ENCODE results near the gene BMERB1. TPM values are rescaled to one million over a fixed set of nuclear protein-coding genes. Genes with fewer than 3 reads are reported as not detected.
"Not testable (repeated sequence)": the region's sequence is repeated elsewhere in the genome, so short reads cannot be mapped to it uniquely, and the experiment has no call there.

BMERB1 gene
- total RNA-seq, 2 donors from 2014 or later = 22.3 to 30.7 TPM

DNA sequence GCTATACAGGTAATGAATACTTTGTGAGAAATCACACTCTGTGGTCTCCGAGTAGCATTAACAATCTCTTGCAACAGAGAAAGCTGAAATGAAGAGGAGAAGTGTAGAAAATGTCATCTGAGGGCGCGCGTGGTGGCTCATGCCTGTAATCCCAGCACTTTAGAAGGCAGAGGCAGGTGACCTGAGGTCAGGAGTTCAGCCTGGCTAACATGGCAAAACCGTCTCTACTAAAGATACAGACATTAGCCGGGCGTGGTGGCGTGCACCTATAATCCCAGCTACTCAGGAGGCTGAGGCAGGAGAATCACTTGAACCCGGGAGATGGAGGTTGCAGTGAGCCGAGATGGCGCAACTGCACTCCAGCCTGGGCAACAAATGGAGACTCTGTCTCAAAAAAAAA lies 20.5 kb downstream of the BMERB1 start:
- not testable (repeated sequence) for DNase-seq; ATAC-seq (replicated peaks in 1 of 2); H3K4me1 Mint-ChIP-seq (ENCODE audit: low read depth); H3K27ac Mint-ChIP-seq; H3K4me3 Mint-ChIP-seq; H3K9me3 Mint-ChIP-seq; H3K36me3 Mint-ChIP-seq (ENCODE audit: insufficient read depth in 2 of 2); H3K27me3 Mint-ChIP-seq (ENCODE audit: low read depth)

DNA sequence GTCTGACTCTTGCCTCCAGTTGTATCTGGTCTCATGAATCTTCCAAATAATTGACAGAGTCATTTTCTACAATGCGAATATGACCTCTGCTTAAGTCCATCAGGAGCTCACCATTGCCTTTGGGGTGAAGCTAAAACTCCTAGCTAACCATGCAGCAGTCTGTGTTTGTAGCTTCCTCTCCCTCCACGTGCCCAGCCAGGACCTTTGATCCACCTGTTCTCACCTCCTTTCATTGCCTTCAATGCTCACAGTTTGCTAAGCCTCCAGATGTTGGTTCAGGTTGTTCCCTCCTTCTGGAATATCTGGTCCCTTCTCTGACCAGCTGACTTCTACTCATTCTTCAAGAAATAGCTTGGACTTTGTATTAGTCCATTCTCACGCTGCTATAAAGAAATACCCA lies 23.0 kb downstream of the BMERB1 start:
- Mint-ChIP-seq H3K27me3 (ENCODE audit: low read depth) (peaks cover 12% of the 10 kb centered on the region), H3K36me3 (ENCODE audit: insufficient read depth in 2 of 2) (no peaks in the 10 kb centered on the region), H3K4me3 (no peak overlapping the region), H3K9me3 (no peaks in the 10 kb centered on the region), H3K4me1 (ENCODE audit: low read depth) (no peaks in the 10 kb centered on the region), H3K27ac (no peak overlapping the region)
- ATAC-seq (replicated peaks in 1 of 2) (no peak), DNase-seq (no peak)

DNA sequence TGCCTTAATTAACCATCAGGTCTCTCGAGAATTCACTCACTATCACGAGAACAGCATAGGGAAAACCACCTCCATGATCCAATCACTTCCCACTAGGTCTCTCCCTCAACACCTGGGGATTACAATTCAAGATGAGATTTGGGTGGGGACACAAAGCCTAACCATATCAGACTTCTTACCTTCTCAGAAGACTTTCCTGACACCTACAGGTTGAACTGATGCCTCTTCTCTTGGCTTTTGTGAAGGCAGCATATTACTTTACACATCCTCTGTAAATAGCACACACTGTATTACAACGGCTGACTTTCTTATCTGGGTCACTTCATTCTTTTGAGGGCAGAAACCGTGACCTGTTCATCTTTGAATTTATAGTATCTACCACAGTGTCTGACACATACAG lies 23.6 kb downstream of the BMERB1 start:
- ATAC-seq (replicated peaks in 1 of 2) = no peak
- H3K27ac Mint-ChIP-seq = no peak overlapping the region
- no peak overlapping the region for H3K4me3 Mint-ChIP-seq
- peaks cover 12% of the 10 kb centered on the region for H3K27me3 Mint-ChIP-seq (ENCODE audit: low read depth)
- no peak for DNase-seq
- no peaks in the 10 kb centered on the region for H3K36me3 Mint-ChIP-seq (ENCODE audit: insufficient read depth in 2 of 2)
- no peaks in the 10 kb centered on the region for H3K4me1 Mint-ChIP-seq (ENCODE audit: low read depth)
- no peaks in the 10 kb centered on the region for H3K9me3 Mint-ChIP-seq

DNA sequence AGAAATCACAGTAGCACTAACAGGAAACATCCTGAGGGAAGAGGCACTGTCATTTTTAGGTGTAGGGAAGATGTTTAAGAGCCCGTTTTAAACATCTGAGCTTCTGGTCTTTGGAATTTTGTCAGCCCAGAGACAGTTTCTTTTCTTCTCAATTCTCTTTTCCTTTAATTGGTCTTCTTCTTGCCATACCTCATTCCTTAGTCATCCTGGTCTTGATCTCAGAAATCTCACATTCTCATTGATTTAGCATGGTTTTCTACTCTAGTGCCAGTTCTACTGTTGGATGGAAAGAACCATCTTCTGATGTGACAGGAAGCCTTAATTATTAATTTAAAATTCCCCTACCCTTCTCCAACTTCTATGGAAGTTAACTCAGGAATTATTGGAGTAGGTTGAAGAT lies 25.4 kb downstream of the BMERB1 start:
- Mint-ChIP-seq H3K4me1 (ENCODE audit: low read depth) (no peaks in the 10 kb centered on the region), H3K4me3 (no peak overlapping the region), H3K27me3 (ENCODE audit: low read depth) (peaks cover 12% of the 10 kb centered on the region), H3K9me3 (no peaks in the 10 kb centered on the region), H3K27ac (no peak overlapping the region), H3K36me3 (ENCODE audit: insufficient read depth in 2 of 2) (no peaks in the 10 kb centered on the region)
- no peak for DNase-seq
- no peak for ATAC-seq (replicated peaks in 1 of 2)

DNA sequence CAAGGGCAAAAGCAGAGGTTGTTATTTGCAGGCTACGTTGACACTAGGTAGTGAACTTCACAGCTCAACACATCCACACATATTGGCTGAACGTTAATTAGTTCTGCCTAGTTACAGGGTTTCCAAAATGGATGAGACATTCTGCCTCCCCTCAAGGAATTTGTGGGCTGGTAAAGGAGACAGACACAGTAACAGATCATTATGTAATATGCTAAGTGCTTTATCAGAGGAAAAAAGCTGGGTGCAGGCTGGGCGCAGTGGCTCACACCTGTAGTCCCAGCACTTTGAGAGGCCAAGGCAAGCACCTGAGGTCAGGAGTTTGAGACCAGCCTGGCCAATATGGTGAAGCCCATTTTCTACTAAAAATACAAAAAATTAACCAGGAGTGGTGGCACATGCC lies 26.2 kb downstream of the BMERB1 start:
- peaks cover 12% of the 10 kb centered on the region for H3K27me3 Mint-ChIP-seq (ENCODE audit: low read depth)
- H3K36me3 Mint-ChIP-seq (ENCODE audit: insufficient read depth in 2 of 2) = no peaks in the 10 kb centered on the region
- H3K4me3 Mint-ChIP-seq = no peak overlapping the region
- no peaks in the 10 kb centered on the region for H3K9me3 Mint-ChIP-seq
- no peak for DNase-seq
- no peak for ATAC-seq (replicated peaks in 1 of 2)
- no peaks in the 10 kb centered on the region for H3K4me1 Mint-ChIP-seq (ENCODE audit: low read depth)
- H3K27ac Mint-ChIP-seq = no peak overlapping the region

DNA sequence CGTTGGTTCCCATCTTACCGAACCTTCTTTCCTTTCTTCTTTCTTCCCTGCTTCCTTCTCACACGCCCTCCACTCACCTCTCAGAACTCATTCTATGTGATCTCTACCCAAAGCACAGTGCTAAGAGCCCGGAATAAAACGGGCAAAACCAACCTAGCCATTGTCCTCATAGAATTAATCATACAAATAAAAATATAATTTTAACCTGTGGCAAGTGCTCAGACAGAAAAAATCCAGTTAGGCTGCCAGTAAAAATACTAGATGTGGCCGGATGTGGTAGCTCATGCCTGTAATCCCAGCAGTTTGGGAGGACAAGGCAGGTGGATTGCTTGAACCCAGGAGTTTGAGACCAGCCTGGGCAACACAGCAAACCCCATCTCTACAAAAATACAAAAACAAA lies 27.0 kb downstream of the BMERB1 start:
- Mint-ChIP-seq H3K27ac (no peak overlapping the region), H3K36me3 (ENCODE audit: insufficient read depth in 2 of 2) (no peaks in the 10 kb centered on the region), H3K4me3 (no peak overlapping the region), H3K4me1 (ENCODE audit: low read depth) (no peaks in the 10 kb centered on the region), H3K9me3 (no peaks in the 10 kb centered on the region), H3K27me3 (ENCODE audit: low read depth) (peaks cover 12% of the 10 kb centered on the region)
- no peak for ATAC-seq (replicated peaks in 1 of 2)
- no peak for DNase-seq

DNA sequence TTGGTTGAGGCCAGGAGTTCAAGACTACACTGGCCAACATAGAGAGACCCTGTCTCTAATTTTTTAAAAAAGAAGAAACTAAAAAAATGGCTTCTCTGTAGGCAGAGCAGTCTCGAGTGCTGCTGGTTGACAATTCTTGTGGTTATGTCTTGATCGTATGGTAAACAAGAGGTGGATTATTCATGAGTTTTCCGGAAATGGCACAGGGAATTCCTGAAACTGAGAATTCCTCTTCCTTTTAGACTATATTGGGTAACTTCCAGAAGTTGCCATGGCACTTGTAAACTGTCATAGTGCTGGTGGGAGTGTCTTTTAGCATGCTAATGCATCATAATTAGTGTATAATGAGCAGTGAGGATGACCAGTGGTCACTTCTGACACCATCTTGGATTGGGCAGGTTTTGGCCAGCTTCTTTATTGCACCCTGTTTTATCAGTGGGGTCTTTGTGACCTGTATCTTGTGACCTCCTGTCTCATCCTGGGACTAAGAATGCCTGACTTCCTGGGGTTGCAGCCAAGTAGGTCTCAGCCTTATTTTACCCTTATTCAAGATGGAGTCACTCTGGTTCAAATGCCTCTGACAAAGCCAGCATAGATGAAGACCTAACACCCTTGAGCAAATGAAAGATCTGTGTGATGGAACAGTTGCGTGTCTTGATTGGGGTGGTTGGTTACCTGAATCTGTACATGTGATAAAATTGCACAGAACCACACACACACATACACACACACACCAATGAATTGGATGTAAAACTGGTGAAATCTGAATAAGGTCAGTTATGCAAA lies 30.2 kb downstream of the BMERB1 start:
- DNase-seq (no peak), ATAC-seq (replicated peaks in 1 of 2) (no peak)
- Mint-ChIP-seq H3K27ac (no peak overlapping the region), H3K9me3 (no peaks in the 10 kb centered on the region), H3K27me3 (ENCODE audit: low read depth) (peaks cover 7% of the 10 kb centered on the region), H3K4me3 (no peak overlapping the region), H3K4me1 (ENCODE audit: low read depth) (no peaks in the 10 kb centered on the region), H3K36me3 (ENCODE audit: insufficient read depth in 2 of 2) (peaks cover 0 to 4% of the 10 kb centered on the region in 2 donors)

DNA sequence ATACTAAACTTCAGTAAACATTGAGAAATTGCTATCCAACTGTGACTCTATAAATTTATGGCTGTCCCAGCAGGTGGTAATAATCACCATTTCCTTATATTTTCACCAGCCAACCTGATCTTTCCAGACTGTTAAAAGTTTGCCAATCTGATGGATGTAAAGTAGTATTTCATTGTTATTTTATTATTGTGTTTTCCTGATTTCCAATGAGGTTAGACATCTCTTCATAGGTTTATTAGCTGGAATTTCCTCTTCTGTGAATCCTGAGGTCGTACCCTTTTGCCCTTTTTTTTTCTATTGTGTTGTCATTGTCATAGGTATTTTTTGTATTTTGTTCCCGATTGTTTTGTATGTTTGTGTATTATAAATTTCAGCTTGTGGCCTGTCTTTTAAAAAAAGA lies 31.7 kb downstream of the BMERB1 start:
- peaks cover 0 to 4% of the 10 kb centered on the region in 2 donors for H3K36me3 Mint-ChIP-seq (ENCODE audit: insufficient read depth in 2 of 2)
- H3K4me3 Mint-ChIP-seq = no peak overlapping the region
- no peak for ATAC-seq (replicated peaks in 1 of 2)
- H3K4me1 Mint-ChIP-seq (ENCODE audit: low read depth) = no peaks in the 10 kb centered on the region
- peak overlapping the region; percentile 35 for H3K27ac Mint-ChIP-seq
- no peaks in the 10 kb centered on the region for H3K27me3 Mint-ChIP-seq (ENCODE audit: low read depth)
- no peaks in the 10 kb centered on the region for H3K9me3 Mint-ChIP-seq
- no peak for DNase-seq

DNA sequence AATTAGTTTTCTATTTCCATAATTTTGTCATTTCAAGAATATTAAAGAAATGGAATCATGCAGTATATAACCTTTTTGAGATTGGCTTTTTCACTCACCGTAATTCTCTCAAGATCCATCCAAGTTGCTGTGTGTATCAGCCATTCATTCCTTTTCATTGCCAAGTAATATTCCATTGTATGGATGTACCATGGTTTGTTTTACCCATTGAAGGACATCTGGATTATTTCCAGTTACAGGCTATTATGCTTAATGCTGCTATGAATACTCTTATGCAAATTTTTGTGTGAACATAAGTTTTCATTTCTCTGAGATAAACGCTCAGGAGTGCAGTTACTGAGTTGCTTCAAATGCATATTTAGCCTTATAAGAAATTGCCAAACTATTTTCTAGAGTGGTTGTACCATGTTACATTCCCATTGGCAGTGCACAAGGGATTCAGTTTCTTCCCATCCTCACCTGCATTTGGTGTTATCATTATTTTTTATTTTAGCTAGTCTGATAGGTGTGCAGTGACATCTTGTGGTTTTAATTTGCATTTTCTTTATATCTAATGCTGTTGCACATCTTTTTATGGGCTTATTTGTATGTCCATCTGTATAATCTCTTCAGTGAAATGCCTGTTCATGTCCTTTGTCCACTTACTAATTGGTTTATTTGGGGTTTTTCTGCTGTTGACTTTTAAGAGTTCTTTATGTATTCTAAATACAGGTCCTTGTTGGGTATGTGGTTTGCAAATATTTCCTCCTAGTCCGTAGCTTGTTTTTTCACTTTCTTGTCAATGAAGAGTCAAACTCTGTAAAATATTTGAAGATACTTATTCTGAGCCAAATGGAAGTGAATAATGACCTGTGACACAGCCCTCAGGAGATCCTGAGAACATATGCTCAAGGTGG lies 32.7 kb downstream of the BMERB1 start:
- Mint-ChIP-seq H3K9me3 (no peaks in the 10 kb centered on the region), H3K27me3 (ENCODE audit: low read depth) (no peaks in the 10 kb centered on the region), H3K4me3 (no peak overlapping the region), H3K27ac (no peak overlapping the region), H3K4me1 (ENCODE audit: low read depth) (no peaks in the 10 kb centered on the region), H3K36me3 (ENCODE audit: insufficient read depth in 2 of 2) (peaks cover 0 to 4% of the 10 kb centered on the region in 2 donors)
- DNase-seq (no peak), ATAC-seq (replicated peaks in 1 of 2) (no peak)

DNA sequence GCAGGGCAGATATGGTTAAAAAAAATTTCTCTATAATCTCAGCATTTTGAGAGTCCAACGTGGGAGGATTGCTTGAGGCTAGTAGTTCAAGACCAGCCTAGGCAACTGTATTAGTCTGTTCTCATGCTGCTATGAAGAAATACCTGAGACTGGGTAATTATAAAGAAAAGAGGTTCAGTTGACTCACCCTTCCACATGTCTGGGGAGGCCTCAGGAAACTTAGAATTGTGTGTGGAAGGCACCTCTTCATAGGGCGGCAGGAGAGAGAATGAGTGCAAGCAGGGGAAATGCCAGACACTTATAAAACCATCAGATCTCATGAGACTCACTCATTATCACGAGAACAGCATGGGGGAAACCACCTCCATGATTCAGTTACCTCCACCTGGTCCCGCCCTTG lies 42.6 kb downstream of the BMERB1 start:
- DNase-seq = not testable (repeated sequence)
- peak overlapping the region in 1 of 2 donors; percentile 42 for H3K4me3 Mint-ChIP-seq

DNA sequence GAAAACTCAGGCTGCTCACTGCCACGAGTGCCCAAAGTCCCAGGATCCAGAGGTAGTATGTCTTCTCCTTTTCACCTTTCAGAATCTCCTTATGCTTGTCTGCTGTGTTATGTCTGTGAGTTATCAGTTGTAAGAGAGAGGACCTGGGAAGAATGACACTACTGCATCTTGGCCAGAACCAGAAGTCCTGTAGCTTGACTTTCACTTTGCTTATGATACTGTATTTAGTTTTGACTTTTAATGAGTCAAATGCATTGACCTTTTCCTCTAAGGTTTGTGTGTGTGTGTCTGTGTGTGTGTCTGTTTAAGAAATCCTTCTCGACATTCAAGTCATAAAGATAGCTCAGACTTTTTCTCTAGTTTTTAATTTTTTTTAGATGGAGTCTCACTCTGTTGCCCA lies 43.4 kb downstream of the BMERB1 start:
- Mint-ChIP-seq H3K4me3 (peak overlapping the region; percentile 21 to 35), H3K27ac (no peak overlapping the region), H3K36me3 (ENCODE audit: insufficient read depth in 2 of 2) (peaks cover 6 to 10% of the 10 kb centered on the region in 2 donors), H3K9me3 (peaks cover 4 to 6% of the 10 kb centered on the region in 2 donors), H3K27me3 (ENCODE audit: low read depth) (no peaks in the 10 kb centered on the region), H3K4me1 (ENCODE audit: low read depth) (peaks cover 31% of the 10 kb centered on the region)
- peak; percentile 49 to 80 for ATAC-seq (replicated peaks in 1 of 2)
- DNase-seq = no peak

More for the DNA sequence above, 42.6 kb downstream of the BMERB1 start:
- H3K27ac Mint-ChIP-seq = peak overlapping the region; percentile 57
- not testable (repeated sequence) for H3K27me3 Mint-ChIP-seq (ENCODE audit: low read depth); ATAC-seq (replicated peaks in 1 of 2); H3K9me3 Mint-ChIP-seq; H3K36me3 Mint-ChIP-seq (ENCODE audit: insufficient read depth in 2 of 2)
- peaks cover 22% of the 10 kb centered on the region for H3K4me1 Mint-ChIP-seq (ENCODE audit: low read depth)

DNA sequence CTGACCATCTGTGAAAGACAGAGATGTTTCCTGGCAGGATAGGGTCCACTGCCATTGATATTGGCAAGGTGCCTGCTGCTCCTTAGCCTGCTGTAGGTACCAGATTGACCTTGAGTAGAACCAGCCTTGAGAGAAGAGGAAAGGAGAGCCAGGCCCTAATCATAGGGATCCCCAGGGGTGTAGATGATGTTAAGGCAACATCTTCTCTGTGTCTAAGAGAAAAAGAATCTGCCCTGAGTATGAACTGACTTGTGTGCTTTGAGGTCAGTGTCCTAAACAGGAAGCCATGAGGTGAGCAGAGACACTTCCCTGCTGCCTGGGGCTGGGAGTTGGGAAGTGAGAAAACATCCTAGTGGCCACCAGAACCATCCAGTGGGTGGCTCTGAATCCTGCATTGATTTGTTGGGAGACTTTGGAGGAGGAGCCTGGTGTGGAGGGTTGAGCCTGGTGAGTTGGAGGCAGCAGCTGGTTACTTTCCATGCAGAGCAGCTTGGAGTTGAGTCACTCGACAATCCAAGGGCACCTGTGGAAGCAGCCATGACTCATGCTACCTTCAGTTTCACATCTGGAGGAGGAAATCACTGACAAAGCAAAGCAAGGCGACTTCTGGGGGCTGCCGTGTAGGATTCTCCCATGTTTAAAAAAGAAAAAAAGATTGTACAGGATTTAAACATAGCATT lies 47.8 kb downstream of the BMERB1 start:
- Mint-ChIP-seq H3K9me3 (no peaks in the 10 kb centered on the region), H3K4me3 (peak overlapping the region; percentile 9 to 25), H3K27me3 (ENCODE audit: low read depth) (no peaks in the 10 kb centered on the region), H3K4me1 (ENCODE audit: low read depth) (peaks cover 31% of the 10 kb centered on the region), H3K36me3 (ENCODE audit: insufficient read depth in 2 of 2) (peaks cover 2 to 3% of the 10 kb centered on the region in 2 donors), H3K27ac (peak overlapping the region; percentile 67)
- ATAC-seq (replicated peaks in 1 of 2) = peak; percentile 89 to 92
- DNase-seq = peak; percentile 25 to 50

DNA sequence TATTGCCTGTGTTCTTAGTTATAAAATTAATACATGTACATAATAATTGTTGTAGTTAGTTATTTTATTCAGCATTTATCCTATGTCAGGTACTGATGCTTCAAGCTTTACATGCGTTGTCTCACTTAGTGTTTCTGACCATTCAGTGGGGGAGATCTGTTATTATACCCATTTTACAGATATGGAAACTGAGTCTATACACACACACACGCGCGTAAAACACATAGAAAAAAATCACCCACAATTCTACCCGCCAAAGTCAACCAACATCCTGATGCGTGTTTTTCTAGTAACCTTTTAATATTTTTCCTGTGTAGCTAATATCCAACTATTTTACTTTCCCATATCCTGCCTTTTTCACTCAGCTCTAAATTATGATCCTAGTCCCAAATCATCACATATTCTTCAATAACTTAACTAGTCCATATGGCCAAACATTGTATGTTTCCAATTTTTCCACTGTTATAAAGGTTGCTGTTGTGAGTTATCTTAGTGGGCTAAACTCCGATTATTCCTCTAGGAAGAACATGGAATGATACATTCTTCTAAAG lies 48.4 kb downstream of the BMERB1 start:
- no peak for ATAC-seq (replicated peaks in 1 of 2)
- Mint-ChIP-seq H3K36me3 (ENCODE audit: insufficient read depth in 2 of 2) (peaks cover 0 to under 1% of the 10 kb centered on the region in 2 donors), H3K4me3 (peak overlapping the region in 1 of 2 donors; percentile 9), H3K27ac (no peak overlapping the region), H3K4me1 (ENCODE audit: low read depth) (peaks cover 24% of the 10 kb centered on the region), H3K27me3 (ENCODE audit: low read depth) (no peaks in the 10 kb centered on the region), H3K9me3 (no peaks in the 10 kb centered on the region)
- no peak for DNase-seq

Data from activated T-cell treated with anti-CD3 and anti-CD28 coated beads, Interleukin-2, amount 50 U/mL, for 72 hours (primary cell).